ENCODE data around the gene TRPC1.
A peak's percentile ranks its signal among the peaks of the same experiment; 100 is the strongest.

TRPC1 gene

GRCh38 chr3:142754494-142754893 is 30.7 kb downstream of the TRPC1 start:
- DNase-seq: no peak

GRCh38 chr3:142768338-142768737 is 44.5 kb downstream of the TRPC1 start:
- no peak for DNase-seq

- no peak for DNase-seq
Observed at GRCh38 chr3:142777927-142778326, 54.1 kb downstream of the TRPC1 start.

- no peak for DNase-seq
Observed at GRCh38 chr3:142778541-142778940, 54.7 kb downstream of the TRPC1 start.

GRCh38 chr3:142779591-142779990 is 55.8 kb downstream of the TRPC1 start:
- no peak for DNase-seq

GRCh38 chr3:142782616-142783015 is 58.8 kb downstream of the TRPC1 start:
- no peak for DNase-seq

- DNase-seq: no peak
Observed at GRCh38 chr3:142784228-142784627, 60.4 kb downstream of the TRPC1 start.

- no peak for DNase-seq
Observed at GRCh38 chr3:142785996-142786395, 62.2 kb downstream of the TRPC1 start.

- no peak for DNase-seq
Observed at GRCh38 chr3:142787719-142788118, 63.9 kb downstream of the TRPC1 start.

- no peak for DNase-seq
Observed at GRCh38 chr3:142794508-142794907, 70.7 kb downstream of the TRPC1 start.

GRCh38 chr3:142795332-142795731 is 71.5 kb downstream of the TRPC1 start:
- DNase-seq: no peak

GRCh38 chr3:142796823-142797222 is 73.0 kb downstream of the TRPC1 start:
- no peak for DNase-seq

GRCh38 chr3:142801746-142802145 is 77.9 kb downstream of the TRPC1 start:
- DNase-seq: no peak

GRCh38 chr3:142802891-142803290 is 79.1 kb downstream of the TRPC1 start:
- DNase-seq: no peak

- DNase-seq: peak; percentile 8
Observed at GRCh38 chr3:142808103-142808917, 84.5 kb downstream of the TRPC1 start.

- DNase-seq: no peak
Observed at GRCh38 chr3:142809259-142809658, 85.4 kb downstream of the TRPC1 start.

GRCh38 chr3:142815803-142816202 is 92.0 kb downstream of the TRPC1 start:
- no peak for DNase-seq

- no peak for DNase-seq
Observed at GRCh38 chr3:142817356-142817755, 93.5 kb downstream of the TRPC1 start.

- no peak for DNase-seq
Observed at GRCh38 chr3:142817897-142818296, 94.1 kb downstream of the TRPC1 start.

GRCh38 chr3:142818651-142819050 is 94.8 kb downstream of the TRPC1 start:
- no peak for DNase-seq

- DNase-seq: no peak
Observed at GRCh38 chr3:142819179-142819578, 95.3 kb downstream of the TRPC1 start.

- peak; percentile 84 for DNase-seq
Observed at GRCh38 chr3:142828703-142829305, 105.0 kb downstream of the TRPC1 start.

GRCh38 chr3:142837526-142837925 is 113.7 kb downstream of the TRPC1 start:
- no peak for DNase-seq

- no peak for DNase-seq
Observed at GRCh38 chr3:142839831-142840230, 116.0 kb downstream of the TRPC1 start.

Measured in stimulated activated CD4-positive, alpha-beta T cell treated with anti-CD3 and anti-CD28 coated beads, Interleukin-15, amount 100 ng/mL, for 24 hours (primary cell).